ENCODE data around the gene FN3K.
"Not testable (repeated sequence)": the region's sequence is repeated elsewhere in the genome, so short reads cannot be mapped to it uniquely, and the experiment has no call there.

The FN3K gene

DNA sequence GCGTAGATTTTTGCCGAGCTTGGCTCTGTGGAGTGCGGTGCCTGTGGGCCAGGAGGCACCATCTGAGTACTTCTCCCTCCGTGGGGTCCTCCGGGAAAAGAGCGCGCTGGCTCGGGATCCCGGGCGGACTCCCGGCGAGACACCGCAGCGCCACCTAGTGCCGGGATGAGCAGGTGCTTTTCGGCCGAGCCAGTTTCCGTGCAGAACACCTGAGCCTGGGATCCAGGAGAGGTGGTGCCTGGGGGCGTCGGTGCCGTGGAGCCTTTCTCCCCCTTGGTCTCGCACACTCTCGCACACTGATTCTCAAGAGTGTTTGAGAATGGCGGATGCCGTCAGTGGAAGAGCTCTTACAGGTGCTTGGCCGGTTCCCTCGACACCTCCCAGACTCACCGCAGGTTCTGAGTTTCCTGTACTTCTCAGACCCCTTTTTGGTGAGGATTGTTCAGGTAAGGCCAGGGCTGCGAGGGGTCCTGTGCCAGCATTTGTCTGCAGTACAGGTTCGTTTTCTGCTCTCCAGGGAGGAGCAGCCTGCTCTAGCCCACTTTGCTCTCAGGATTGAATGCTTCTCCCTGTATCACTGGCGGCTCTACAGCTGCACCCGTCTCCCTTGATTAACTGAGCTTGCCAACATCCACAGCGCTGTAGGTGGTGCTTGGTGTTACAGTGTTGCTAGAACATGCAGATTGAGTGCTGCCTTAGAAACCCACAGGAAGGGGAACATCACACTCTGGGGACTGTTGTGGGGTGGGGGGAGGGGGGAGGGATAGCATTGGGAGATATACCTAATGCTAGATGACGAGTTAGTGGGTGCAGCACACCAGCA is 39.8 kb downstream of the FN3K start:
- H3K4me3 ChIP-seq (ENCODE audit: low read length) = no peak overlapping the region
- H3K9me3 ChIP-seq (ENCODE audit: control insufficient read depth, low read length) = no peaks in the 10 kb centered on the region
- H3K27me3 ChIP-seq (ENCODE audit: control insufficient read depth, insufficient read depth, low read length) = no peaks in the 10 kb centered on the region
- no peaks in the 10 kb centered on the region for H3K36me3 ChIP-seq (ENCODE audit: control insufficient read depth, insufficient read depth, low read length)
- H3K4me1 ChIP-seq (ENCODE audit: control insufficient read depth, insufficient read depth, low read length) = peaks cover 31% of the 10 kb centered on the region
- peak overlapping the region; percentile 52 for H3K9ac ChIP-seq (ENCODE audit: low read length)

DNA sequence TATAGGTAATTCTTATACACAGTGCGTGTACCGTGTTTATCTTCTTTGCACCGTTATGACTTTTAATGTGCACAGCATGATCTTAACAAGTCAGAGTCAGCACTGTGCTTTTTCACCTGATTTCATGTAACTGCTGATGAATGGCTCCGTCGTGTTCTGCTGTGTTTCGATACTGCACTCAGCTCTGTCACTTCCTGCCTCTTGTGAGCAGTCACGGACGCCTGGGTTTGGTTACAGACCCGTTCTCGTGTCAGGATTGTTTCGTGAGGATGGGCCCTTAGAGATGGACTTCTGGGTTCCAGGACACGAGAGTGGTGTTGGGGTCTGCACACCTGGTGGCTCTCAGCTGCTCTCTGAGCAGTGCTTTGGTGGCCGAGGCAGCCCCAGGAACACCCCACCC is 41.0 kb downstream of the FN3K start:
- no peak overlapping the region for H3K4me3 ChIP-seq (ENCODE audit: low read length)
- peaks cover 22% of the 10 kb centered on the region for H3K4me1 ChIP-seq (ENCODE audit: control insufficient read depth, insufficient read depth, low read length)
- H3K9ac ChIP-seq (ENCODE audit: low read length) = no peak overlapping the region
- no peaks in the 10 kb centered on the region for H3K27me3 ChIP-seq (ENCODE audit: control insufficient read depth, insufficient read depth, low read length)
- H3K9me3 ChIP-seq (ENCODE audit: control insufficient read depth, low read length) = no peaks in the 10 kb centered on the region
- no peaks in the 10 kb centered on the region for H3K36me3 ChIP-seq (ENCODE audit: control insufficient read depth, insufficient read depth, low read length)

DNA sequence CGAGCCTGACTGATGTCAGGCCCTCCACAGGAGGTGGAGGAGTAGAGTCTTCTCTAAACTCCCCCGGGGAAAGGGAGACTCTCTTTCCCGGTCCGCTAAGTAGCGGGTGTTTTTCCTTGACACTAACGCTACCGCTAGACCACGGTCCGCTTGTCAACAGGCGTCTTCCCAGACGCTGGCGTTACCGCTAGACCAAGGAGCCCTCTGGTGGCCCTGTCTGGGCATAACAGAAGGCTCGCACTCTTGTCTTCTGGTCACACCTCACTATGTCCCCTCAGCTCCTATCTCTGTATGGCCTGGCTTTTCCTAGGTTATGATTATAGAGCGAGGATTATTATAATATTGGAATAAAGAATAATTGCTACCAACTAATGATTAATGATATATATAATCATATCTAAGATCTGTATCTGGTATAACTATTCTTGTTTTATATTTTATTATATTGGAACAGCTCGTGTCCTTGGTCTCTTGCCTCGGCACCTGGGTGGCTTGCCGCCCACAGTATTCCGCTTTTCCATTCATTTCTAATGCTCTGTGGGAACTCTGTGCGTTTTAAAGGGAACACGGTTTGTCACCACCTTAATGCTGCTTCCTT is 42.5 kb downstream of the FN3K start:
- not testable (repeated sequence) for H3K27me3 ChIP-seq (ENCODE audit: control insufficient read depth, insufficient read depth, low read length); H3K9ac ChIP-seq (ENCODE audit: low read length); H3K9me3 ChIP-seq (ENCODE audit: control insufficient read depth, low read length); H3K4me3 ChIP-seq (ENCODE audit: low read length); H3K36me3 ChIP-seq (ENCODE audit: control insufficient read depth, insufficient read depth, low read length)
- H3K4me1 ChIP-seq (ENCODE audit: control insufficient read depth, insufficient read depth, low read length) = peaks cover 12% of the 10 kb centered on the region

DNA sequence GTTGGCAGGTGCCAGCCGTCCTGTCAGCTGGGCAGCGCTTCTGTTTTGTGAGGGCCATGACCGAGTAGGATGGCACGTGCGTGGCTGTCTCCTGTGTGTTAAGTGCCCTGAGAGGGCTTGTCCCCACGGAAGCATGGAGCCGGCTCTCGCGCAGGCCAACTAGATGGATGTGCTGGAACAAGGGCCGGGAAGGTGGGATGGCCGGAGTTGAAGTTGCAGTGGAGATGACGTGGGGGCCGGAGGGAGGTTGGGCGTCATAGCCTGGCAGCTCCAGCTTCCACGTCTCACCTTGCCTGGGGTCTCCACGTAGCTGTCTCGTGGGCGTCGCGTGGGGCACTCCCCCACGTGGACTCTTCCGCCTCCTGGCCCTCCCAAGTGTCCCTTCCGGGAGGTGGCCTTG is 44.1 kb downstream of the FN3K start:
- Histone ChIP-seq H3K4me1 (ENCODE audit: control insufficient read depth, insufficient read depth, low read length) (peaks cover 9% of the 10 kb centered on the region), H3K4me3 (ENCODE audit: low read length) (no peak overlapping the region), H3K36me3 (ENCODE audit: control insufficient read depth, insufficient read depth, low read length) (no peaks in the 10 kb centered on the region), H3K27me3 (ENCODE audit: control insufficient read depth, insufficient read depth, low read length) (no peaks in the 10 kb centered on the region), H3K9ac (ENCODE audit: low read length) (no peak overlapping the region), H3K9me3 (ENCODE audit: control insufficient read depth, low read length) (no peaks in the 10 kb centered on the region)

DNA sequence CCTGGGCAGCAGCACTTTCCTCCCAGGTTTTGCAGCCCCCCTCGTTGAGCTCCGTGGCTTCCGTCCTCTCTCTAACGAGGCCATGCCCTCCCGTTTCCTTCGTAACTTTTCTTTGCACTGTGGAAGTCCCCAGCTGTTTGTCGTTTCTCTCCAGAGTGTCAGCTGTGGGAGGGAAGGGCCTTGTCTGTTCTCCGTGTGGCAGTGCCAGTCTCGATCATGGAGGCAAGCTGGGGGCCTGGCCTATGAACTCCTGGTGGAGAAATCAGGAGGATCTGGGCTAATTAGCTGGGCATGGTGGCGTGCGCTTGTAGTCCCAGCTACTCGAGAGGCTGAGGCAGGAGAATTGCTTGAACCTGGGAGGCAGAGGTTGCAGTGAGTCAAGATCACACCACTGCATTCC is 44.8 kb downstream of the FN3K start:
- Histone ChIP-seq H3K4me1 (ENCODE audit: control insufficient read depth, insufficient read depth, low read length) (peaks cover 3% of the 10 kb centered on the region), H3K9ac (ENCODE audit: low read length) (no peak overlapping the region), H3K36me3 (ENCODE audit: control insufficient read depth, insufficient read depth, low read length) (no peaks in the 10 kb centered on the region), H3K9me3 (ENCODE audit: control insufficient read depth, low read length) (no peaks in the 10 kb centered on the region), H3K27me3 (ENCODE audit: control insufficient read depth, insufficient read depth, low read length) (no peaks in the 10 kb centered on the region), H3K4me3 (ENCODE audit: low read length) (no peak overlapping the region)

DNA sequence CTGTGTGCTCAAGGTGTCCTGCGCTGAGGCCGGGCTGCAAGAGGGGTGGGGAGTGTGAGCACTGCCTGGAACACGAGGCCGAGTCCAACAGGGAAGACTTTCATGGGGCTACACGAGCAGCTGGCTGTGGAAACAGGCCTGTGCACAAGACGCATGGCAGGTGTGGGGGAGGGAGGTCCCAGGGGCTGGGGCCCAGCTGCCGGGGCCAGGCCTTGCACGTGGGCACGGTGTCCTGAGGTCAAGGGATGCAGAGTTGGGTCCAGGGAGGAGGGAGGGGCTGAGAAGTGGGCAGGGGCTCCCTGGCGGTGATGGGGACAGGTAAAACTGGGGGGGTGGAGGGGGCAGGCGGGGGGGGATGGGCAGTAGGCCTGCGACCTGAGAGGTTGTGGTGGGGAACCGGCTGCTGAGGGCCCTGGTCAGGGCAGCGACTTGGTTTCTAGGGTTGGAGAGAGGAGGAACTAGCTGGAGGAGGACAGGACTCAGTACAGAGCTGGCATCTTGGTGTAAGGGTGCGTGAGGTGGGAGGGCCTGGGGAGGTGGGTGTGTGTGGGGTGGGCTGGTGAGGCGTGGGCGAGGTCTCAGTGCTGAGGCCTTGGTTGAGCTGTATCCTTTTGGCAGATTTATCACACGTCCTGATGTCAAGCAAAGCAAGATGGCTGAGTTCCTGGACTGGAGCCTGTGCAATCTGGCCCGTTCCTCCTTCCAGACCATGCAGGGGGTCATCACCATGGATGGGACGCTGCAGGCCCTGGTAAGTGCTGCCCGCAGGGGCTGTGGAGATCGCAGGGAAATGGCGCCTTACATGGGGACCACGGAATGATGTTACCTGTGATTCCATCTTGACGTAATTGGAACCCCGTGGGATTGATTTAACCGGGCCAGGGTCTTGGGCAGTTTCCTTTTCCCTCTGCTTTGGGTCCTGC is 45.8 kb downstream of the FN3K start:
- Histone ChIP-seq H3K27me3 (ENCODE audit: control insufficient read depth, insufficient read depth, low read length) (no peaks in the 10 kb centered on the region), H3K9me3 (ENCODE audit: control insufficient read depth, low read length) (no peaks in the 10 kb centered on the region), H3K4me1 (ENCODE audit: control insufficient read depth, insufficient read depth, low read length) (no peaks in the 10 kb centered on the region), H3K9ac (ENCODE audit: low read length) (no peak overlapping the region), H3K36me3 (ENCODE audit: control insufficient read depth, insufficient read depth, low read length) (no peaks in the 10 kb centered on the region), H3K4me3 (ENCODE audit: low read length) (no peak overlapping the region)

DNA sequence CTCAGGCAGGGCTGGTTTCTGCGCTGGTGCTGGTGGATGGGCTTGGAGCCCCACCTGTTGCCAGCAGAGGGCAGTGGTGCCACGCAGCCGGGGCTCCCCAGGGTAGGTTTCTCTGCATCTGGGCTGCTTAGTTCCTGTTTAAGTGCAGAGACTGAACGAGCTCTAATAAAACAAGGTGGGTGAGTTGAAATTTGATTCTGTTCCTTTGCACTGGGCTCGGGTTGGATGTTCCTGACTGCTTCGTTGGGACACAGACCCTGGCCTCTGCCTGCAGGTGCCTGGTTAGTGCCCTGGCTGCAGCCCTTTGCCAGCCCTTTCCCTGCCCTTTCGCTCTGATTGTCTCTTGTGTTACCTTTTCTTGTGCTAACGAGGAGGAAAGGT is 46.5 kb downstream of the FN3K start:
- H3K4me3 ChIP-seq (ENCODE audit: low read length) = no peak overlapping the region
- no peak overlapping the region for H3K9ac ChIP-seq (ENCODE audit: low read length)
- no peaks in the 10 kb centered on the region for H3K36me3 ChIP-seq (ENCODE audit: control insufficient read depth, insufficient read depth, low read length)
- no peaks in the 10 kb centered on the region for H3K27me3 ChIP-seq (ENCODE audit: control insufficient read depth, insufficient read depth, low read length)
- H3K4me1 ChIP-seq (ENCODE audit: control insufficient read depth, insufficient read depth, low read length) = no peaks in the 10 kb centered on the region
- no peaks in the 10 kb centered on the region for H3K9me3 ChIP-seq (ENCODE audit: control insufficient read depth, low read length)

DNA sequence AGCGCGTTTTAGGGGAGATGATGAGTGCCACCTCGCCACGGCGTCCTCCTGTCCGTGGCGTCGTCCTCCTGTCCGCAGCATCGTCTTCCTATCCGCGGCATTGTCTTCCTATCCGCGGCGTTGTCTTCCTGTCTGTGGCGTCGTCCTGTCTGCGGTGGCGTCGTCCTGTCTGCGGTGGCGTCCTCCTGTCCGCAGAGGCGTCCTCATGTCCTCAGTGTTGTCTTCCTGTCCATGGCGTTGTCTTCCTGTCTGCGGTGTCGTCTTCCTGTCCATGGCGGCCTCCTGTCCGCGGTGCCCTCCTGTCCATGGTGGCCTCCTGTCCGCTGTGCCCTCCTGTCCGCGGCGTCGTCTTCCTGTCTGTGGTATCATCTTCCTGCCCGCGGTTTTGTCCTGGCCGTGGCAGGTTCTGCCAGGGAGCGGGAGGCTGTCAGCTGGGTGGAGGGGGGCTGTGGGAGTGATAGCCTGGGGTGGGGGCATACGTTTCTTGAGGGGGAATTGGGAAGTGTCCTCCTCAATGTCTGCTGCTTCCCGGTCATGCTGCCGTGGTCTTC is 47.3 kb downstream of the FN3K start:
- Histone ChIP-seq H3K4me1 (ENCODE audit: control insufficient read depth, insufficient read depth, low read length) (no peaks in the 10 kb centered on the region), H3K9ac (ENCODE audit: low read length) (no peak overlapping the region), H3K27me3 (ENCODE audit: control insufficient read depth, insufficient read depth, low read length) (no peaks in the 10 kb centered on the region), H3K36me3 (ENCODE audit: control insufficient read depth, insufficient read depth, low read length) (no peaks in the 10 kb centered on the region), H3K4me3 (ENCODE audit: low read length) (no peak overlapping the region), H3K9me3 (ENCODE audit: control insufficient read depth, low read length) (no peaks in the 10 kb centered on the region)

DNA sequence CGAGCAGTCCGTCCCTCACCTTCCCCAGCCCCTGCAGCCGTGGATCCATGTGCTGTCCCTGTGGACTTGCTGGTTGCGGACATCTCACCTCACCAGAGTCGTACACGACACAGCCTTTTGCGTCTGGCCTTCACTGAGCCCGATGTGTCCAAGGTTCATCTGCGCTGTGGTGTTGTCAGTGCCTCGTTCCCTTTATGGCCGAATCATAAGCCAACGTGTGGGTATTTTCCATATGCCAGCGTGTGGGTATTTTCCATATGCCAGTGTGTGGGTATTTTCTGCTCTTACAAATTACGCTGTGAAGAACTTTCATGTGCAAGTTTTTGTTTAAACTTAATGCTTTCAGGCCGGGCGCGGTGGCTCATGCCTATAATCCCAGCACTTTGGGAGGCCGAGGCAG is 48.1 kb downstream of the FN3K start:
- Histone ChIP-seq H3K9me3 (ENCODE audit: control insufficient read depth, low read length) (no peaks in the 10 kb centered on the region), H3K36me3 (ENCODE audit: control insufficient read depth, insufficient read depth, low read length) (no peaks in the 10 kb centered on the region), H3K4me1 (ENCODE audit: control insufficient read depth, insufficient read depth, low read length) (no peaks in the 10 kb centered on the region), H3K4me3 (ENCODE audit: low read length) (no peak overlapping the region), H3K9ac (ENCODE audit: low read length) (no peak overlapping the region), H3K27me3 (ENCODE audit: control insufficient read depth, insufficient read depth, low read length) (no peaks in the 10 kb centered on the region)

DNA sequence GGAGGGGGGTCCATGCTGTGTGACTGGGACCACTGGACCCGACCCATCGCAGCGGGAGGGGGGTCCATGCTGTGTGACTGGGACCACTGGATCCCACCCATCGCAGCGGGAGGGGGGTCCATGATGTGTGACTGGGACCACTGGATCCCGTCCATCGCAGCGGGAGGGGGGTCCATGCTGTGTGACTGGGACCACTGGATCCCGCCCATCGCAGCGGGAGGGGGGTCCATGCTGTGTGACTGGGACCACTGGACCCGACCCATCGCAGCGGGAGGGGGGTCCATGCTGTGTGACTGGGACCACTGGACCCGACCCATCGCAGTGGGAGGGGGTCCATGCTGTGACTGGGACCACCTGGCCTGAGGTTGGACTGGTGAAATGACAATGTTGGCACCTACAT is 50.2 kb downstream of the FN3K start:
- H3K36me3 ChIP-seq (ENCODE audit: control insufficient read depth, insufficient read depth, low read length); H3K4me1 ChIP-seq (ENCODE audit: control insufficient read depth, insufficient read depth, low read length); H3K9me3 ChIP-seq (ENCODE audit: control insufficient read depth, low read length); H3K9ac ChIP-seq (ENCODE audit: low read length); H3K4me3 ChIP-seq (ENCODE audit: low read length); H3K27me3 ChIP-seq (ENCODE audit: control insufficient read depth, insufficient read depth, low read length): not testable (repeated sequence)

DNA sequence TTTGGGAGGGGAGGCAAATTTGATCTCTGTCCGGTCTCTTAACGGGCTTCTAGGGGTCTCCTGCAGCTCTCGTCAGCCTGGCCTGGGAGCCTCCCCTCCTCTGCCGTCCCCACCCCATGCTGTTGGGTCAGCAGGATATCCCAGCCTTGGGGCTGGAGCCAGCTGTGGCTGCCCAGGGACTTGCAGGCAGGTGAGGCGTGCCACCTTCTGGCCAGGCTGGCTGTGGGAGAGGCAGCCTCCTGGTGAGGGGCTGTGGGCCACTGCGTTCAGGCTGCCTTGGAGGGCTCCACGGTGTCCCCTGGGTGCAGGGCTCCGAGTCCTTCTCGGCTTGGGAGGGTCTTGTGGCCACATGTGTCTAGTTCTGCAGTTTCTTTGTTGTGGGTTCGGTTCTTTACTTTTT is 51.0 kb downstream of the FN3K start:
- no peaks in the 10 kb centered on the region for H3K4me1 ChIP-seq (ENCODE audit: control insufficient read depth, insufficient read depth, low read length)
- no peak overlapping the region for H3K4me3 ChIP-seq (ENCODE audit: low read length)
- H3K36me3 ChIP-seq (ENCODE audit: control insufficient read depth, insufficient read depth, low read length) = no peaks in the 10 kb centered on the region
- no peaks in the 10 kb centered on the region for H3K27me3 ChIP-seq (ENCODE audit: control insufficient read depth, insufficient read depth, low read length)
- H3K9ac ChIP-seq (ENCODE audit: low read length) = no peak overlapping the region
- H3K9me3 ChIP-seq (ENCODE audit: control insufficient read depth, low read length) = no peaks in the 10 kb centered on the region

All from mucosa of stomach (tissue), 1 donor.